GM18867 (cell line): Measurements from ENCODE around the gene PDE9A.
"Not testable (repeated sequence)": the region's sequence is repeated elsewhere in the genome, so short reads cannot be mapped to it uniquely, and the experiment has no call there.

ENCODE experiments used
- ATAC-seq: cut with Tn5 transposase; IDR thresholded peaks from one replicate; pipeline ENCODE4 v1.9.1; 2021; ENCODE audit warnings: mild to moderate bottlenecking, moderate library complexity; ENCODE audit not compliant: unreplicated experiment

The PDE9A gene

DNA sequence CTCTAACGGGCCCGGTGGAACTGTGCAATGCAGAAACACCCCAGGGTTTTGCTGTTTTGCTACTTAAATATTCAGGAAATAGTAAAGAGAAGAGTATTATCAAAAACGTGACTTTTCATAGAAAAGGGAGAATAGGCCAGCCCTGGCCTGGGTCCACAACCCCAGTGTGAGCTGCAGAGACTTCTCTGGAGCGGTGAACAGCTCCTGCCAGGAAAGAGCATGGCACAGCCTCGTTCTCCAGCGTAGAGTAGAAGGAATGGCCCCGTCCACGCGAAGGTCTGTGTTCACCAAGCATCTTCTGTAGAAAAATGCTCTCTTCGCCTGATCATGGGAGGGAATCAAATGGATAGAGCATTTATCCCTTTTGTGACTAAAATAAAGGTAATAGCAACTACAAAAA, 51.4 kb downstream of the PDE9A start:
- ATAC-seq: no peak

GRCh38 chr21:42705346-42705745, 51.9 kb downstream of the PDE9A start:
- no peak for ATAC-seq

DNA sequence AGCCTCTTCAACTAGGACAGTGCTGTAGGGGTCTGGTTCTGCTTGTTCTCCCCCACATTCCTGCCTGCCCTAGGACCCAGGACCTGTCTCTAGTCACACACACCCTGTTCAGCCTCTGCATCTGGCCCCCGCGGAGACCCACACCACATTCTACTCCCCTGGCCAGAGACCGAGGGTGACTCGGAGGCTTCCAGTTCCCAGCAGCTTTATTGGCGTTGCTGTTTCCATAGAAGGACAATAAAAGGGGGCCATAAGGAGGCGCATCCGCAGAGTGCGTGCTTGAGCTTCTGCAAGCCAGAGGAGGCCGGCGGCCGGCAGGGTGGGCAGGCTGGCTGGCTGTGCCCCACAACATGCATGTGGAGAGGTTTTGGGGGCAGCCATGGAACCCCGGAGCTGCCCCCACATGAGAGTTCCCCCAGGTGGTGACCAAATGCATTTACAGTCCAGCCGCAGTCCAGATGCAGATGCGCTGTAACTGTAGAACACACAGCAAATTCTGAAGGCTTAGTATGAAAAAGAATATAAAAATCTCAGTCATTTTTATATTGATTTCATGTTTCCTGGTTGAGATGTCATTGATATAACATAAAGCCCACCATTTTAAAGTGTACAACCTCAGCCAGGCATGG, 52.4 kb downstream of the PDE9A start:
- ATAC-seq: no peak

GRCh38 chr21:42706765-42707164, 53.3 kb downstream of the PDE9A start:
- ATAC-seq: no peak

GRCh38 chr21:42707207-42707830, 53.9 kb downstream of the PDE9A start:
- ATAC-seq: no peak

- no peak for ATAC-seq
Measured at GRCh38 chr21:42708107-42708506, 54.7 kb downstream of the PDE9A start.

DNA sequence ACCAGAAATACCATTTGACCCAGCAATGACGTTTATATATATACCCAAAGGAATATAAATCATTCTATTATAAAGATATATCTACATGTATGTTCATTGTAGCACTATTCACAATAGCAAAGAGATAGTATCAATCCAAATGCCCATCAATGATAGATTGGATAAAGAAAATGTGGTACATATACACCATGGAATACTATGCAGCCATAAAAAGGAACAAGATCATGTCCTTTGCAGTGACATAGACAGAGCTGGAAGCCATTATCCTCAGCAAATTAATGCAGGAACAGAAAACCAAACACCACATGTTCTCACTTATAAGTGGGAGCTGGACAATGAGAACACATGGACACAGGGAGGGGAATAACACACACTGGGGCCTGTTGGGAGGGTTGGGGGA, 55.5 kb downstream of the PDE9A start:
- ATAC-seq: not testable (repeated sequence)

- no peak for ATAC-seq
Measured at GRCh38 chr21:42711667-42712066, 58.2 kb downstream of the PDE9A start.

- ATAC-seq: not testable (repeated sequence)
Measured at GRCh38 chr21:42715427-42715826, 62.0 kb downstream of the PDE9A start.

DNA sequence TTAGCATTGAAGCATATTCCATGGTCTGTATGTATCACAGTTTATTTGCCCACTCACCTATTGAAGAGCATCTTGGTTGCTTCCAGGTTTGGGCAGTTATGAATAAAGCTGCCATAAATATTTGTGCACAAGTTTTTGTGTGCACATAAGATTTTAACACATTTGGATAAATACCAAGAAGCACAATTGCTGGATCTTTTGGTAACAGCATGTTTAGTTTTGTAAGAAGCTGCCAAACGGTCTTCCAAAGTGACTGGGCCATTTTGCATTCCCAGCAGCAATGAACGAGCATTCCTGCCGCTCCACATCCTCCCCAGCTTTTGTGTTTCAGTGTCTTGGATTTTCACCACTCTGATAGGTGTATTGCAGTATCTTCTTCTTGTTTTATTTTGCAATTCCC, 62.7 kb downstream of the PDE9A start:
- no peak for ATAC-seq

GRCh38 chr21:42720484-42720883, 67.1 kb downstream of the PDE9A start:
- not testable (repeated sequence) for ATAC-seq

- no peak for ATAC-seq
Measured at GRCh38 chr21:42721341-42721824, 68.0 kb downstream of the PDE9A start.

DNA sequence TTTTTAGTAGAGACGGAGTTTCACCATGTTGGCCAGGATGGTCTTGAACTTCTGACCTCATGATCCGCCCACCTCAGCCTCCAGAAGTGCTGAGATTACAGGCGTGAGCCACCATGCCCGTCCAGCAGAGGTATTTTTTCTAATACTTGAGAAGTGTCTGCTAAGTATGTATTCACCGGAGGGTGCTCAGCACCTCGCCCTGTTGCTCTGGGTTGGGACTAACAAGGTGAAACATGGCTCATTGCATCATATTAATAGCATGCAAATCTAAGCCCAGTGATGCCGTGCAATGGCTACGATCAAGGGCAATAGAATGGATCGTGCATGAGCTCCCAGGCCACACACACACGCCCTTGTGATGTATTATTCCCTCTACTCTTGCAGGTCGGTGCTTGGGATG, 68.7 kb downstream of the PDE9A start:
- no peak for ATAC-seq

GRCh38 chr21:42722808-42723473, 69.5 kb downstream of the PDE9A start:
- no peak for ATAC-seq

- ATAC-seq: no peak
Measured at GRCh38 chr21:42724226-42724920, 71.0 kb downstream of the PDE9A start.

DNA sequence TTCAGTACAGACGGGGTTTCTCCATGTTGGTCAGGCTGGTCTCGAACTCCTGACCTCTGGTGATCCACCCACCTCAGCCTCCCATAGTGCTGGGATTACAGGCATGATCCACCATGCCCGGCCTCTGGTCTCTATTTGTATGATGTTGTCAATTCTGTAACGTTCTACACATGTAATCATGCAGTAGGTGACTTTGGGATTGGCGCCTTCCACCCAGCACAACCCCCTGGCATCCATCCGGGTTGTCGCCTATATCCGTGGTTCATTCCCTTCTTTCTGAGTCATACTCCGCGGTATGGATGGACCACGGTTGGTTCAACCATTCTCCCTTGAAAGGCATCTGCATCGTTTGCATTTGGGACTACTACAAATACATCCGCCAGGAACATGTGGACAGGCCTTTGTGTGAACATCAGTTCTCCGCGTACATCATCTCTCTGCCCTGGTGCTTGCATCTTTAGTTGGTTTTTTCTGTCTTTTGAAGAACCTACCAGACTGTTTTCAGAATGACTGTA, 72.1 kb downstream of the PDE9A start:
- ATAC-seq: no peak

- no peak for ATAC-seq
Measured at GRCh38 chr21:42731264-42732032, 78.0 kb downstream of the PDE9A start.

DNA sequence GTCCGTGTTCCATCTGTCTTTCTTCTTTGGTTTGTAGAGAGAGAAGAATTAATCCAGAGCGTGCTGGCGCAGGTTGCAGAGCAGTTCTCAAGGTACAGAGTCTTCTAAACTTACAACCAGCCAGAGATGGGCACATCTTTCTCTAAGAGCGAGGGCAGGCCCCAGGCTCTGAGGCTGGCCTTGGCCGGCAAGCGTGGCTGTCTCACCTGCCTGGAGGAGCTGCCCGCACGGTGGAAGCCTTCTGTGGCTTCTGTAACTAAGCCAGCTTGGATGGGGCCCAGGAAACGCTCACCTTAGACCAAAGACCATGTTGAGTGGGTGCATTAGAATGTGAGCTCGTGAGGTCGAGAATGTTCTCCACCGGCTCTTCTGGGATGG, 78.6 kb downstream of the PDE9A start:
- ATAC-seq: no peak

DNA sequence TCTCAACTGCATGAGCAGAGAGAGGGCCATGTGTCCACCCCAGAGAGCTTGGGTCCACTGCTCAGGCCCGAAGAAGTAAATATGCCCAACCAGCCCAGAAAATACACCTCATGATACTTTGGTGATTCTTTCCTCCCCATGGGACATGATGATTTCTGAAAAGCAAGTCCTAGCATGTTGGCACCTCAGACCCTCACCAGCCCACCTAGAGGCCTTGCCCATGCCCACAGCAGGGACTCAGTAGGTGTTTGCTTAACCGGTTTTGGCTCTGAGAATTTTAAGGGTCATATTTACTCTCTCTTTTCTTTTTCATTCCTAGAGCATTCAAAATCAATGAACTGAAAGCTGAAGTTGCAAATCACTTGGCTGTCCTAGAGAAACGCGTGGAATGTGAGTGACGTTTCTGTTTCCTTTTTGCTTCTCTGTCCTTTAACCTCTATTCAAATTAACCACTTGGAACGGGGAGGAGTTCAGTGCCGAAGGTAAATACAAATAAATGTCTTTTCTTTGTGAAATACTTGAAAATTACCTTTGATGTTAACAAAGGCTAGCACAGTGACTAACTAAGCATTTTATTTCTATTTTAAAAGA, 79.7 kb downstream of the PDE9A start:
- ATAC-seq: no peak

GRCh38 chr21:42733874-42734273, 80.5 kb downstream of the PDE9A start:
- ATAC-seq: no peak
